ENCODE measurements around the gene PEX6. TPM values are rescaled to one million over a fixed set of nuclear protein-coding genes. Genes with fewer than 3 reads are reported as not detected.
"Not testable (repeated sequence)": the region's sequence is repeated elsewhere in the genome, so short reads cannot be mapped to it uniquely, and the experiment has no call there.

Gene PEX6
- total RNA-seq, 1 experiment from 2014 or later: 25.1 TPM

DNA sequence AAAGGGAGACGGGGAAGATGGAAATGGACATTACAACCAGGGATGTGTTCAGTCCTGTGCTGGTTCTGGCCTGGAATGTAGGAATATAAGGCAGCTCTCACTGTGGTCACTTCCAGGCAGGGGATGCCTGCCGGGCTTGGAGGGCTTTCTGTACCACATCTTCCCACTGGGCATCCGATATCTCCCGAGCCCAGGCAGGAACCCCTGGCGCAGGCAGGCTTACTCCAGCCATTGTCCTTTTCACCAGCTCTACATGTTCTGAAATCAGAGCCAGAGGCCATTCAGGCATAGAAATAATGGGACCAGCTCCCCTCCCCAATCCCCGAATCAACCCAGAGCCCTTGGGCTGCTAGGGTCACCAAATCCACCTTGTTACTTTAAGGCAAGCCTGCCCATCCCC, 33.4 kb upstream of the PEX6 start:
- no peak for DNase-seq (ENCODE audit: low read depth in 1 of 2, low spot score in 2 of 2)
- H3K36me3 ChIP-seq: peaks cover 73% of the 10 kb centered on the region
- H3K4me1 ChIP-seq (replicated peaks): peaks cover 7% of the 10 kb centered on the region; the same call in 1 of the 2 replicates
- H3K27me3 ChIP-seq (replicated peaks): no peaks in the 10 kb centered on the region
- H3K27ac ChIP-seq: no peak overlapping the region
- no peaks in the 10 kb centered on the region for H3K9me3 ChIP-seq (replicated peaks)
- no peak overlapping the region; the same call in 1 of the 2 replicates for H3K4me3 ChIP-seq

DNA sequence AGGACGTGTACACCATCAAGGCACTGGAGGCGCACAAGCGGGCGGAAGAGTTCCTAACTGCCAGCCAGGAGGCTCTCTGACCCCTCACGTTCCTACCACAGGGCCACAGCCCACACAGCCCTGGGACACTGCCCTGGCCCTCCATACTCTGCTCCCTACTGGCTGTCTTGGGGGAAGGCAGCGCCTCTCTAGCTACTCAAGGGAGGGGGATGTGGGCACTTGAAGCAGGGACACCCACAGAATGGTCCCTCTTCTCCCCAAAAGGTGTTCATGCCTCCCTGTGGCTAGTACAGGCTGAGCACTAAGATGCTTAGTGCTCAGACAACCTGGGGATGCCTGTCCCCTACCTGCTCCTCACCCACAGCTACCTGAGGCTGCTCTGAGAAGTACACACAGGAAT, 32.2 kb upstream of the PEX6 start:
- Histone ChIP-seq H3K4me3 (no peak overlapping the region), H3K27ac (no peak overlapping the region), H3K9me3 (replicated peaks) (no peaks in the 10 kb centered on the region), H3K36me3 (peaks cover 71% of the 10 kb centered on the region), H3K27me3 (replicated peaks) (no peaks in the 10 kb centered on the region), H3K4me1 (replicated peaks) (peaks cover 7% of the 10 kb centered on the region; the same call in 1 of the 2 replicates)
- no peak for DNase-seq (ENCODE audit: low read depth in 1 of 2, low spot score in 2 of 2)

DNA sequence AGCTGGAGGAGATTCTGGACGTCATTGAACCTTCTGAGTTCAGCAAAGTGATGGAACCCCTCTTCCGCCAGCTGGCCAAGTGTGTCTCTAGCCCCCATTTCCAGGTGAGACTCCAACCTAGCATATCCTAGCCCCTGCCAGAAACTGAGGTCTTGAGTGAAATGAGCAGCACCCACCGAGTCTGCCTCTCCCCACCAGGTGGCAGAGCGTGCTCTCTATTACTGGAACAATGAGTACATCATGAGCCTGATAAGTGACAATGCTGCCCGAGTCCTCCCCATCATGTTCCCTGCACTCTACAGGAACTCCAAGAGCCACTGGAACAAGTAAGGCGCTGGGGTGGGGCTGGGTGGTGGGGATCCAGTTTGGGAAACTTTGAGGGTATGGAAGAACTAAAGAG, 30.1 kb upstream of the PEX6 start:
- H3K27me3 ChIP-seq (replicated peaks): no peaks in the 10 kb centered on the region
- H3K4me1 ChIP-seq (replicated peaks): peaks cover 7% of the 10 kb centered on the region; the same call in 1 of the 2 replicates
- no peak overlapping the region for H3K4me3 ChIP-seq
- H3K27ac ChIP-seq: no peak overlapping the region
- H3K36me3 ChIP-seq: peaks cover 77% of the 10 kb centered on the region
- peak in 1 of 2 experiments; percentile 28 for DNase-seq (ENCODE audit: low read depth in 1 of 2, low spot score in 2 of 2)
- H3K9me3 ChIP-seq (replicated peaks): no peaks in the 10 kb centered on the region

DNA sequence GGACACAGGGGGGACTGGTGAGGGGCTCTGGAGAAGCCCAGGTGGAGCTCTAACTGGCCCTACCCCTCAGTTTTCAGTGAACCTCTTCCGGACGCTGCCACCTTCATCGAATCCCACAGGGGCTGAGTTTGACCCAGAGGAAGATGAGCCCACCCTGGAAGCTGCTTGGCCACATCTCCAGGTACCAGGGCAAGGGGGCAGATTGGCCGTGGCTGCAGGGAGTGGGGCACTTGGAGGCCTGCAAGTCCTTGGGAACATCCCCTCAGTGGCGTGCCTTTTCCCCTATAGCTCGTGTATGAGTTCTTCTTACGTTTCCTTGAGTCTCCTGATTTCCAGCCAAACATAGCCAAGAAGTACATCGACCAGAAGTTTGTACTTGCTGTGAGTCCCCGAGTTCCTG, 28.1 kb upstream of the PEX6 start:
- Histone ChIP-seq H3K4me1 (replicated peaks) (no peaks in the 10 kb centered on the region), H3K27ac (no peak overlapping the region), H3K4me3 (no peak overlapping the region), H3K36me3 (peaks cover 78% of the 10 kb centered on the region), H3K27me3 (replicated peaks) (no peaks in the 10 kb centered on the region), H3K9me3 (replicated peaks) (no peaks in the 10 kb centered on the region)
- DNase-seq (ENCODE audit: low read depth in 1 of 2, low spot score in 2 of 2): no peak

DNA sequence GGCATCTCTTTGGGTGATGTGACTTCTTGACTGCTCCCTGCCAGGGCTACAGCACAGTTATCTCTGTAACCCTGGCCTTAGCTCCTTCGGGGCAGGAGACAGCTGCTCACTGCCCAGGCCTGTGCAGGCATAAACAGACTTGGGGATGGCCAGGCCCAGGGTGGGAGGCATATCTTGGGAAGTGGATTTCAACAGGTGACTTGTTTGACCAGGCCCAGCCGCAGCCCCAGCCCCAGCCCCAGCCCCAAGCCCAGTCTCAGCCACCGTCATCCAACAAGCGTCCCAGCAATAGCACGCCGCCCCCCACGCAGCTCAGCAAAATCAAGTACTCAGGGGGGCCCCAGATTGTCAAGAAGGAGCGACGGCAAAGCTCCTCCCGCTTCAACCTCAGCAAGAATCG, 27.3 kb upstream of the PEX6 start:
- H3K36me3 ChIP-seq: peaks cover 69% of the 10 kb centered on the region

DNA sequence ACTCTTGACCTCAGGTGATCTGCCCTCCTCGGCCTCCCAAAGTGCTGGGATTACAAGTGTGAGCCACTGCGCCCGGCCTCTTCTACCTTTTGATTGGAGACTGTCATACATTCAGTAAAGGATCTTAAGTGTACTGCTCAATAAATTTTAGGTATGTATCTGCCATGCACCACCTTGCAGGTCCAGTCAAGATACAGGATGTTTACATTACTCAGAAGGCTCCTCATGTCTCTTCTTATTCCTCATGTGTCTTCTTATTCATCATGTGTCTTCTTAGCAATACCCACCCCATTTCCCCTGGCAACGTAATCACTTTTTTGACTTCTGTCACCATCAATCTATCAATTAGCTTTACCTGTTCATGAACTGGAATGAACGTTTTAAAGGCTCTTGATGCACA, 26.9 kb upstream of the PEX6 start:
- Histone ChIP-seq H3K4me1 (replicated peaks) (no peaks in the 10 kb centered on the region), H3K27ac (no peak overlapping the region), H3K36me3 (peaks cover 69% of the 10 kb centered on the region), H3K27me3 (replicated peaks) (no peaks in the 10 kb centered on the region), H3K9me3 (replicated peaks) (no peaks in the 10 kb centered on the region), H3K4me3 (no peak overlapping the region)
- DNase-seq (ENCODE audit: low read depth in 1 of 2, low spot score in 2 of 2): no peak

More for the DNA sequence above, 27.3 kb upstream of the PEX6 start:
- no peak overlapping the region for H3K27ac ChIP-seq
- no peak for DNase-seq (ENCODE audit: low read depth in 1 of 2, low spot score in 2 of 2)
- H3K9me3 ChIP-seq (replicated peaks): no peaks in the 10 kb centered on the region
- H3K4me3 ChIP-seq: no peak overlapping the region
- no peaks in the 10 kb centered on the region for H3K27me3 ChIP-seq (replicated peaks)
- no peaks in the 10 kb centered on the region for H3K4me1 ChIP-seq (replicated peaks)

DNA sequence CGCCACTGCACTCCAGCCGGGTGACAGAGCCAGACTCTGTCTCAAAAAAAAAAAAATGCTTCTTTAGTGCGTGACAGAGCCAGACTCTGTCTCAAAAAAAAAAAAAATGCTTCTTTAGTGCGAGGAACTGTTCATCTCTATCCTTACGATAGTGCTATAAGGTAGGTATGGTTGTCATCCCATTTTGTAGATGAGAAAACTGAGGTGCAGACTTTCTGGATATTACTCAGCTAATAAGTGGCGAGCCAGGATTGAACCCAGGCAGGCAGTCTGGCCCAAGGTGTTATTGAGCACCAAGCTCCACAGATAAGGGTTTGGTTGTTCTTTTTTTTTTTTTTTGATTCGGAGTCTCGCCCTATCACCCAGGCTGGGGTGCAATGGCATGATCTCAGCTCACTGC, 22.9 kb upstream of the PEX6 start:
- Histone ChIP-seq H3K27me3 (replicated peaks) (no peaks in the 10 kb centered on the region), H3K4me3 (no peak overlapping the region), H3K4me1 (replicated peaks) (no peaks in the 10 kb centered on the region), H3K27ac (no peak overlapping the region), H3K9me3 (replicated peaks) (no peaks in the 10 kb centered on the region), H3K36me3 (peaks cover 36% of the 10 kb centered on the region)
- no peak for DNase-seq (ENCODE audit: low read depth in 1 of 2, low spot score in 2 of 2)

DNA sequence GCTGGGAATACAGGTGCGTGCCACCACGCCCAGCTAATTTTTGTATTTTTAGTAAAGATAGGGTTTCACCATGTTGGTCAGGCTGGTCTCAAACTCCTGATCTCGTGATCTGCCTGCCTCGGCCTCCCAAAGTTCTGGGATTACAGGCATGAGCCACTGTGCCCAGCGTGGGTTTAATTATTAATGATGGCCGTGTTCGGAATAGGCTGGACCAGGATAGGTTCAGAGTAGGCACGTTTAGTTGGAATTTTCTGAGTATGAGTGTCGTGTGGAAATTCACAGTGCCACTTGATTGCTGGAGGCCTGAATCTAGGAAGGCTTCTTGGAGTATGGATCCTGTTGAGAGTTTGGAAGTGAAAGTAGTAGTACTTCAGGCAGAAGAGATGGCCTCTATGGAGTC, 19.2 kb upstream of the PEX6 start:
- not testable (repeated sequence) for DNase-seq (ENCODE audit: low read depth in 1 of 2, low spot score in 2 of 2); H3K9me3 ChIP-seq (replicated peaks); H3K4me1 ChIP-seq (replicated peaks); H3K4me3 ChIP-seq; H3K27me3 ChIP-seq (replicated peaks); H3K27ac ChIP-seq
- peaks cover 22% of the 10 kb centered on the region for H3K36me3 ChIP-seq

DNA sequence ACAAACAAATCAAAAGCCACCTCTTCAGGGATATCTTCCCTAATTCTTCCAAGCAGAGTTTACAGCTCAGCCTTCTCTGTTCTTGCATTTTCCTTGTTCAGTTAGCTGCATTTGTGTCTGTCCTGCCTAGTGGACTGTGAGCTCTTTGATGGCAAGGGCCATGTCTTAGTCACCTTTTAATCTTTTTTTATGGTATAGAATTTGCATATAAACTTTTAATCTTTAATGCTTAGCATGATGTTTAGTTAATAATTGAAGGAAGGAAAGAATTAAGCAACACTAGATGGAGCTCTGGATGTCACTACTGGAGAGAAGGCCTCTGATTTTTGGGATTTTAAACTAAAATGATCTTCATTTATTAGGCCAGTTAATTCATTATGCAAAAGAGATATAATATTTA, 17.5 kb upstream of the PEX6 start:
- H3K27ac ChIP-seq: no peak overlapping the region
- H3K4me3 ChIP-seq: no peak overlapping the region
- H3K27me3 ChIP-seq (replicated peaks): no peaks in the 10 kb centered on the region
- no peak for DNase-seq (ENCODE audit: low read depth in 1 of 2, low spot score in 2 of 2)
- no peaks in the 10 kb centered on the region for H3K9me3 ChIP-seq (replicated peaks)
- peaks cover 19% of the 10 kb centered on the region for H3K36me3 ChIP-seq
- H3K4me1 ChIP-seq (replicated peaks): no peaks in the 10 kb centered on the region

DNA sequence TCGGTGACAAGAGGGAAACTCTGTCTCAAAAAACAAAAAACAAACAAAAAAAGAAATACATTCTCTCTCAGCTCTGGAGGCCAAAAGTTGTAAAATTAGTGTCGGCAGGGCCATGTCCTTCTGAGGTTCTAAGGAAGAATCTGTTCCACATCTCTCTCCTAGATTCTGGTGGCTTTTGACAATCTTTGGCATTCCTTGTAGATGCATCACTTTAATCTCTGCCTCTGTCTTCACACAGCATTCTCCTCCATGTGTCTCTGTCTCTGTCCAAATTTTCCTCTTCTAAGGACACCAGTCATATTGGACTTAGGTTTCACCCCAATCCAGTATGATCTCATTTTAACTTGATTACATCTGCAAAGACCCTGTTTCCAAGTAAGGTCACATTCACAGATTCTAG, 14.5 kb upstream of the PEX6 start:
- no peaks in the 10 kb centered on the region for H3K9me3 ChIP-seq (replicated peaks)
- peaks cover 35% of the 10 kb centered on the region for H3K36me3 ChIP-seq
- no peak for DNase-seq (ENCODE audit: low read depth in 1 of 2, low spot score in 2 of 2)
- no peak overlapping the region for H3K4me3 ChIP-seq
- H3K27me3 ChIP-seq (replicated peaks): no peaks in the 10 kb centered on the region
- no peak overlapping the region for H3K27ac ChIP-seq
- H3K4me1 ChIP-seq (replicated peaks): no peaks in the 10 kb centered on the region

DNA sequence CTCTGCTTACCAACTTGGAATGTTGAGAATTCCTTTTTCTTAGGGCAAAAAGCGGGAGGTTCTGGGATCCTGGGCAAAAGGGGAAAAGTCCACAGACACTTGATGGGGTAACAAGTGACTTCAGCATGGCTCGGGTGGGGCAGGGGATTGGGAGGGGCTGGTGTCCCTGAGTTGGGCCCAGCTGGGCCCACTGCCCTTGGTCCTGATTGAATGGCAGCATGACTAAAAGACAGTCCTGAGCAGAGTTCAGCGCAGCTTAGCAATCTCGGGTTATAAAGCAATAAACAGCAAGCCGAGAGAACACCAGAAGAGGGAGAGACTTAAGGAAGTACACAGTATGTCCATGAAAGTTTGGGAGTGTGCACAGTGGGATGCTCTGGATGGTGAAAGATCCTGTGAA, 10.9 kb upstream of the PEX6 start:
- Histone ChIP-seq H3K27ac (no peak overlapping the region), H3K9me3 (replicated peaks) (no peaks in the 10 kb centered on the region), H3K36me3 (peaks cover 40% of the 10 kb centered on the region), H3K4me1 (replicated peaks) (peaks cover 4% of the 10 kb centered on the region), H3K4me3 (no peak overlapping the region), H3K27me3 (replicated peaks) (no peaks in the 10 kb centered on the region)
- DNase-seq (ENCODE audit: low read depth in 1 of 2, low spot score in 2 of 2): no peak

DNA sequence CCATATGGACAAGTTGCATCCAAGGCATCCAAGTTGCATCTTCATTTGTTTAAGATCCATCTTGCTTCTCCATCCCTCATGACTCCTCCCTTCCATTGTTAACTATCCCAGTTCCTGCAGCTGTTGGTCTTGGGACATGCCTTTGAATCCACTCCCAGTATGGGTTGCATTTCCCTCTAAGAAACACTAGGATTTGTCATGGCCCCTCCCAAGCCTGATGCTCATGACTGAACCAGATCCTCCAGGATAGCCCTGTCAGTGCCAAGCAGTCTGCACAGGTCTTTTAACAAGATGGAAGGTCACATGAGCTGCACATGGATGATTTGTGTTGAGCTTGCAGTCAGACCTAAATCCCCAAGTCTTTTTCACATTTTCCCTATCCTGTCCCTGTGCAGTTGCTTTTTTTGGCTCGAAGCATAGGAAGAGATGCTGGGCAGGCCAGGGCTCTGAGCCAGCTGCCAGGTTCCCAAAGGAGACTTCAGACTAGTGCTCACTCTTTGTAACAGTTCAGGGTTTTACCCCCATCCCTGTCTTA, 9.6 kb upstream of the PEX6 start:
- Histone ChIP-seq H3K36me3 (peaks cover 40% of the 10 kb centered on the region), H3K9me3 (replicated peaks) (no peaks in the 10 kb centered on the region), H3K4me3 (no peak overlapping the region), H3K4me1 (replicated peaks) (peaks cover 9% of the 10 kb centered on the region), H3K27ac (no peak overlapping the region), H3K27me3 (replicated peaks) (no peaks in the 10 kb centered on the region)
- no peak for DNase-seq (ENCODE audit: low read depth in 1 of 2, low spot score in 2 of 2)

DNA sequence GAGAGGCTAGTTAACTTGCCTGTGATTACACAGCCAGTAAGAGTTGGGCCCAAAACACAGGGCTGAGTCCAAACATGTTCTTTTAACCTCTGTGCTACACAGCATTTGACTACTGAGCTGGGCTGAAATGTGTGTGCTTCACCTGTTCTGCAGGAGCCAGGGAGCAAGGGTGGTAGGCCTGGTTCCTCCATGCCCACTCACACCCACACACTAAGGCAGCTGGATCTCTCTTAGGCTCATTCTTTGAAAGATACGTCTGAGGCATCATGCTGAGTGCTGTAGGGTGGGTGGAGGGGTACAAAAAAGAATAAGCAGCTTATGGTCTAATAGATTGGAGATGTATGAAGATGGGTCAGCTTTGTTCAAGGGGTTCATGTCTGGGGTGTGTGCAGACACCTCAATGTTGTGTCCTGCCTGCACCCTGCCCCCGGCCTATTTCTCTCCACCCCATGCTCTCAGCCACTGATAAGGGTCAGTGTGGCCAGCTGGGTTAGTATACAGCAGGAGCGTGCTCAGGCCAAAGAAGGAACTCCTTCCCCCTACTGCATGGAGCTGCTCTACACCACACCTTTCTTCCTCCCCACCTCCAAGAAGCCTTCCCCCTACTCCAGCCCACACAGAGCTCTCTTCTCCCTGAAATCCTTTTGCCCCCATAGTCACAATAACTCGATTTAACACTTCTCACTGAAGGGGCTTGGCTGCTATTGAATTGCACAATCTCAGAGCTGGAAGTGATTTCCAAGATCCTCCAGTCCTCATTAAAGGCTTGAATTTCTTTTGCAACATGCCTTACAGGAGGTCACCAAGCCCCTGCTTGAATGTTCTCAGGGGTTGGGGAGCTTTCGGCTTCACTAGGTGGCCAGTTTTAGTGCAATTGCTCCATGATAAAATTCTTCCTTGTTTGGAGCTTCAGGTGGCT, 8.8 kb upstream of the PEX6 start:
- H3K4me1 ChIP-seq (replicated peaks): peaks cover 14% of the 10 kb centered on the region
- peaks cover 36% of the 10 kb centered on the region for H3K36me3 ChIP-seq
- H3K9me3 ChIP-seq (replicated peaks): no peaks in the 10 kb centered on the region
- no peak overlapping the region for H3K4me3 ChIP-seq
- no peak for DNase-seq (ENCODE audit: low read depth in 1 of 2, low spot score in 2 of 2)
- no peak overlapping the region for H3K27ac ChIP-seq
- H3K27me3 ChIP-seq (replicated peaks): no peaks in the 10 kb centered on the region

DNA sequence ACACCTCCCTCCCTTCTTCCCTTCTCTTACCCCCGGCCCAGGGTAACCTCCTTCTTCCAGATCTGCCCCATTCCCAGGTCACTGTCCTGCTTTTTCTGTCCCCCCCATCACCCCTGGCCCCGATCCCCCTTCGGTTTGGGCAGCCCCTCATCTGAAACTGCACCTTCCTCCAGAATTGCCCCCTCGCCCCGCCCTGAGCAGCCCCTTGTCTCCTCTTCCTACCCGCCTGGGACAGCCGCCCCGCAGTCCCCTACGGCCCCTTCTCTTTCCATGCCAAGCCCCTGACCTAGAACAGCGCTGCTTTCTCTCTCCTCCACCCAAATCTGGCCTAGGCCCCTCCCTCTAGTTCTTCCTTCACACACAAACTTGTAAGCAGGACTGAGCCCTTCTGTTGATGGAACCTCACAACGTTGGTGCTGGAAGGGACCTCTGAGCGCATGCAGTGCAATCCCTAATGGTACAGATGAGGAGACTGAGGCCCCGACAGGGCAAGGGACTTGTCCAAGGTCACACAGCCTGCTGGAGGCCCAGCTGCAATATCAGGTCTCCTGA, 6.0 kb upstream of the PEX6 start:
- Histone ChIP-seq H3K27ac (no peak overlapping the region), H3K4me3 (peak overlapping the region; percentile 81), H3K27me3 (replicated peaks) (no peaks in the 10 kb centered on the region), H3K9me3 (replicated peaks) (no peaks in the 10 kb centered on the region), H3K4me1 (replicated peaks) (peaks cover 22% of the 10 kb centered on the region), H3K36me3 (peaks cover 20% of the 10 kb centered on the region)
- peak in 1 of 2 experiments; percentile 26 for DNase-seq (ENCODE audit: low read depth in 1 of 2, low spot score in 2 of 2)

All from SJSA1 (cell line).